SKM-1 treated with dmso at 0.1 percent for 144 hours (cell line): ENCODE measurements around the gene TREX2.

ENCODE experiments used
- DNase-seq: peaks from one replicate; lab custom pipeline; 2025; ENCODE audit not compliant: unreplicated experiment; lab: John Stamatoyannopoulos, UW

TREX2 gene

GRCh38 chrX:153456161-153456560, 10.3 kb upstream of the TREX2 start:
- DNase-seq: no peak

- no peak for DNase-seq
Measured at GRCh38 chrX:153455571-153455970, 9.7 kb upstream of the TREX2 start.

- DNase-seq: no peak
Measured at GRCh38 chrX:153454901-153455550, 9.2 kb upstream of the TREX2 start.

GRCh38 chrX:153450949-153451277, 5.1 kb upstream of the TREX2 start:
- no peak for DNase-seq

GRCh38 chrX:153450114-153450948, 4.5 kb upstream of the TREX2 start:
- DNase-seq: no peak

- no peak for DNase-seq
Measured at GRCh38 chrX:153449368-153450113, 3.7 kb upstream of the TREX2 start.

- no peak for DNase-seq
Measured at GRCh38 chrX:153448556-153449367, 2.9 kb upstream of the TREX2 start.

- no peak for DNase-seq
Measured at GRCh38 chrX:153447581-153447960, 1.7 kb upstream of the TREX2 start.

GRCh38 chrX:153446950-153447580, 1.2 kb upstream of the TREX2 start:
- no peak for DNase-seq

- DNase-seq: no peak
Measured at GRCh38 chrX:153446636-153446936, 730 bp upstream of the TREX2 start.

- no peak for DNase-seq
Measured at GRCh38 chrX:153445106-153445855, 575 bp downstream of the TREX2 start.

- no peak for DNase-seq
Measured at GRCh38 chrX:153444333-153445011, 1.4 kb downstream of the TREX2 start.

- no peak for DNase-seq
Measured at GRCh38 chrX:153443476-153444332, 2.2 kb downstream of the TREX2 start.

GRCh38 chrX:153442463-153442862, 3.4 kb downstream of the TREX2 start:
- DNase-seq: no peak

- no peak for DNase-seq
Measured at GRCh38 chrX:153441981-153442380, 3.9 kb downstream of the TREX2 start.

GRCh38 chrX:153441296-153441695, 4.6 kb downstream of the TREX2 start:
- DNase-seq: no peak

- DNase-seq: no peak
Measured at GRCh38 chrX:153440556-153441135, 5.2 kb downstream of the TREX2 start.

GRCh38 chrX:153439977-153440376, 5.9 kb downstream of the TREX2 start:
- DNase-seq: no peak
